Gastrocnemius medialis (tissue), 4 donors: ENCODE data around the gene ARNT2. TPM values are rescaled to one million over a fixed set of nuclear protein-coding genes. Genes with fewer than 3 reads are reported as not detected.

ENCODE experiments used
- ATAC-seq, 2 donors: fragments of 150-250 bp; one replicate each; pipeline ENCODE4 v1.9.1; 2016
- DNase-seq, 2 donors: peaks; one replicate each; pipeline ENCODE4 v3.0.0-alpha.2; 2019
- H3K27ac ChIP-seq, 4 donors: fragments of 200-600 bp; sonication (generic); 1 replicate in 1 of 4; 2 replicates in 3 of 4; pipeline ENCODE4 v1.5.1; 2016 to 2018; ENCODE audit warnings: mild to moderate bottlenecking in 2 of 4, moderate library complexity in 1 of 4
- H3K27me3 ChIP-seq, 3 donors: fragments of 200-600 bp; sonication (generic) in 2 of 3; 1 replicate in 1 of 3; 2 replicates in 2 of 3; pipeline versions ENCODE4 v1.5.1 to v1.6.0; 2016 to 2019; ENCODE audit warnings: mild to moderate bottlenecking in 1 of 3, moderate library complexity in 1 of 3
- H3K36me3 ChIP-seq, 2 donors: fragments of 200-600 bp; sonication (generic) in 1 of 2; one replicate each; pipeline ENCODE4 v1.5.1; 2017 to 2018
- H3K4me1 ChIP-seq, 2 donors: fragments of 200-600 bp; sonication (generic) in 1 of 2; one replicate each; pipeline ENCODE4 v1.5.1; 2016 to 2017; ENCODE audit warnings: mild to moderate bottlenecking in 2 of 2
- H3K4me3 ChIP-seq, 4 donors: fragments of 200-600 bp; sonication (generic) in 3 of 4; 1 replicate in 1 of 4; 2 replicates in 3 of 4; pipeline ENCODE4 v1.5.1; 2016 to 2019; ENCODE audit warnings: mild to moderate bottlenecking in 2 of 4
- H3K9me3 ChIP-seq, 3 donors: fragments of 200-600 bp; sonication (generic) in 2 of 3; 1 replicate in 1 of 3; 2 replicates in 2 of 3; pipeline ENCODE4 v1.5.1; 2016 to 2019
- CTCF ChIP-seq, 5 experiments: fragments of 450-650 bp in 3 of 5; fragments of 200-600 bp in 2 of 5; sonication (generic) in 2 of 5; IDR thresholded peaks in 4 of 5; conservative IDR thresholded peaks in 1 of 5; 1 replicate in 4 of 5; 2 replicates in 1 of 5; pipeline ENCODE4 v1.5.1; 2016 to 2019; ENCODE audit warnings: antibody characterized with exemption in 5 of 5, mild to moderate bottlenecking in 3 of 5, moderate library complexity in 3 of 5
- POLR2A ChIP-seq, 2 donors: fragments of 450-650 bp; IDR thresholded peaks; one replicate each; pipeline ENCODE4 v1.6.1; 2017; ENCODE audit warnings: antibody characterized with exemption in 2 of 2, mild to moderate bottlenecking in 2 of 2, moderate library complexity in 2 of 2
- in situ Hi-C, 4 donors: fragments of 200-750 bp; cut with MboI; loops; one replicate each; pipeline versions ENCODE4 v1.15.0 to v1.8.0; 2017; ENCODE audit warnings: low sequenced_read_pairs in 4 of 4
- intact Hi-C: fragments of 100-400 bp; cut with DNase I; formaldehyde crosslinking; loops from one replicate; pipeline ENCODE4 v1.15.1; 2023; ENCODE audit warnings: low total_unique reads
- total RNA-seq, 4 donors: library from RNA; depleted of rRNA; stranded (reverse); fragments of >200 nt; gene quantifications; one replicate each; pipeline versions ENCODE4 v1.1.0 to v1.2.3, GENCODE V29; 2016

ARNT2 gene
- total RNA-seq, 4 donors from 2014 or later, result 4.1 to 23.5 (median 6.6) TPM

GRCh38 chr15:80559761-80560160 lies 155.6 kb downstream of the ARNT2 start:
- Histone ChIP-seq H3K9me3 (no peaks in the 10 kb centered on the region), H3K27ac (no peak overlapping the region), H3K27me3 (no peaks in the 10 kb centered on the region), H3K4me1 (no peaks in the 10 kb centered on the region), H3K4me3 (no peak overlapping the region), H3K36me3 (no peaks in the 10 kb centered on the region)
- TF ChIP-seq CTCF (IDR thresholded peaks at IDR 0.05 in 4 of 5, conservative IDR thresholded peaks at IDR 0.05 in 1 of 5) (no peak), POLR2A (IDR thresholded peaks at IDR 0.05) (no peak)
- ATAC-seq (no peak), DNase-seq (no peak)
- intact Hi-C loops (no loop called here), in situ Hi-C loops (loop anchor here in 3 of 4 donors (25.0 kb wide), 2 partner anchors 228 to 403 kb away; partner anchors contain the start of gene CEMIP (in 1 of the 3))

DNA sequence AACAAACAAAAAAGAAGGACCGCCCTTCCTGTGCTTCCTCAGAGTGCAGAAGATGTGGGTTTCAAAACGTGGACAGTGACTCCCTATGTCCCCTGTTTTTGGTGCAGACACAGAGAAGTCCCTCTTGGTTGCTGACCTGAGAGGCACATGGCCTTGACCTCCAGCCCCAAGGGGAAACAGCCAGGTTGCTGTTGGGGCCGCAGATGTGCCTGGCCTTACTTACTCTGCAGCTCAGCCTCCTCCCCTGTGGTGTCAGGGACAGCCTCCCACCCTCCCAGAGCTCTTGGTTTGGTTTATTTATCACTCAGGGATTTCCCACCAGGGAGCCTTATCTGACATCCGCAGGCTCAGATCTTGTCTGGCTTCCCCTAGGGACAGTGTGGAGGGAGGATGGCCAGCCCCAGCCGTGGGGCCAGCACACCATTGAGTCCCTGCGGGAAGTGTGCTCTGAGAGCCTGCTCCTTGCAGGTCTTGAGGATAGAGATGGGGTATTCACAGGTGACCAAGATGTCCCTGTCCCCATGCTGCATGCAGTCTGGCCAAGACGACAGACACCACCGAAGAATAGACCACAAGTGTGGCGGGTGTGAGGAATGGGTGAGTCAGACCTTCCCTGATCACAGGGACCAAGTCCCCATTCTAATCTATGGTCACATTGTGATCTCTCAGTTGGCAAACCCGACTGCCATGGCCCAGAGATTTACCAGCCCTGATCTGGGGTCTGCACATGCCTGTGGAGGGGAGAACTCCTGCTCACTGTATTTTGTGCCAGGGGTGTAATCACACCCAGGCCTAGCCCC lies 156.6 kb downstream of the ARNT2 start:
- TF ChIP-seq POLR2A (IDR thresholded peaks at IDR 0.05), result no peak
- no peak for TF ChIP-seq CTCF (IDR thresholded peaks at IDR 0.05 in 4 of 5, conservative IDR thresholded peaks at IDR 0.05 in 1 of 5)
- intact Hi-C loops, result no loop called here
- DNase-seq (no peak), ATAC-seq (no peak)
- in situ Hi-C loops, result loop anchor here in 3 of 4 donors (25.0 kb wide), 2 partner anchors 226 to 402 kb away; partner anchors contain the start of gene CEMIP (in 1 of the 3)
- no peak overlapping the region for H3K27ac ChIP-seq
- H3K9me3 ChIP-seq, result no peaks in the 10 kb centered on the region
- no peaks in the 10 kb centered on the region for H3K36me3 ChIP-seq
- no peaks in the 10 kb centered on the region for H3K4me1 ChIP-seq
- H3K4me3 ChIP-seq, result no peak overlapping the region
- H3K27me3 ChIP-seq, result no peaks in the 10 kb centered on the region

- Histone ChIP-seq H3K4me1 (no peaks in the 10 kb centered on the region), H3K27ac (no peak overlapping the region), H3K36me3 (no peaks in the 10 kb centered on the region), H3K9me3 (no peaks in the 10 kb centered on the region), H3K4me3 (no peak overlapping the region), H3K27me3 (no peaks in the 10 kb centered on the region)
- TF ChIP-seq POLR2A (IDR thresholded peaks at IDR 0.05) (no peak), CTCF (IDR thresholded peaks at IDR 0.05 in 4 of 5, conservative IDR thresholded peaks at IDR 0.05 in 1 of 5) (no peak)
- intact Hi-C loops (no loop called here), in situ Hi-C loops (loop anchor here in 3 of 4 donors (25.0 kb wide), 2 partner anchors 226 to 401 kb away; partner anchors contain the start of gene CEMIP (in 1 of the 3))
- no peak for DNase-seq
- no peak for ATAC-seq
Observed at GRCh38 chr15:80561500-80561899, 157.3 kb downstream of the ARNT2 start.

GRCh38 chr15:80562033-80562432 lies 157.9 kb downstream of the ARNT2 start:
- H3K36me3 ChIP-seq, result no peaks in the 10 kb centered on the region
- H3K27me3 ChIP-seq, result no peaks in the 10 kb centered on the region
- H3K4me1 ChIP-seq, result no peaks in the 10 kb centered on the region
- intact Hi-C loops (no loop called here), in situ Hi-C loops (loop anchor here in 3 of 4 donors (25.0 kb wide), 2 partner anchors 225 to 400 kb away; partner anchors contain the start of gene CEMIP (in 1 of the 3))
- ATAC-seq (no peak), DNase-seq (no peak)
- H3K9me3 ChIP-seq, result no peaks in the 10 kb centered on the region
- no peak overlapping the region for H3K4me3 ChIP-seq
- TF ChIP-seq CTCF (IDR thresholded peaks at IDR 0.05 in 4 of 5, conservative IDR thresholded peaks at IDR 0.05 in 1 of 5) (no peak), POLR2A (IDR thresholded peaks at IDR 0.05) (no peak)
- H3K27ac ChIP-seq, result no peak overlapping the region
